ENCODE measurements around the gene PIK3R3.

DNA sequence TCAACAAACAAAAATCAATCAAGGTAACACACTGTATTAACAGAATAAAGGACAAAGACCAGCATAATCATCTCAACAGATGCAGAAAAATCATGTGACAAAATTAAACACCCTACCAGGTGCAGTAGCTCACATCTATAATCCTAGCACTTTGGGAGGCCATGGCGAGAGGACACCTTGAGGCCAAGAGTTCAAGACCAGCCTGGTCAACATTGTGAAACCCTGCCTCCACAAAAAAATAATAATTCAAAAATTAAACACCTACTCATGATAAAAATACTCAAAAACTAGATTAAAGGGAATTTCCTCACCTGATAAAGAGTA, 35.3 kb downstream of the PIK3R3 start:
- TF ChIP-seq NPAS2 (CRISPR knock-in tag; IDR thresholded peaks at IDR 0.05; ENCODE audit: borderline replicate concordance) (no peak), POLR2A (IDR thresholded peaks at IDR 0.05; ENCODE audit: low read length) (no peak), CTCF (IDR thresholded peaks at IDR 0.05) (no peak), JUN (IDR thresholded peaks at IDR 0.05) (no peak), HDAC2 (IDR thresholded peaks at IDR 0.05) (no peak), CHD2 (IDR thresholded peaks at IDR 0.05; ENCODE audit: low read length, partially characterized antibody) (no peak)

Data from A549 (cell line).